H1 (cell line): Measurements from ENCODE around the gene ZDHHC1. TPM values are rescaled to one million over a fixed set of nuclear protein-coding genes. Genes with fewer than 3 reads are reported as not detected.

ENCODE experiments used
- CTCF ChIA-PET: fragments of 300-600 bp; sonication (Branson Sonifier 250); formaldehyde crosslinking; loops from one replicate; lab custom pipeline; 2021; ENCODE audit not compliant: partially characterized antibody; lab: Charles Lee
- POLR2A ChIA-PET: fragments of 300-600 bp; sonication (Branson Sonifier 250); formaldehyde crosslinking; loops from one replicate; lab custom pipeline; 2021; ENCODE audit warnings: inconsistent platforms; ENCODE audit not compliant: partially characterized antibody; lab: Charles Lee
- DNase-seq, 2 experiments: peaks; one replicate each; pipeline versions ENCODE4 v3.0.0 to v3.0.0-alpha.2; 2010 to 2022; ENCODE audit warnings: low spot score in 2 of 2, low read depth in 1 of 2, mixed read lengths in 1 of 2
- FAIRE-seq: peaks from 2 replicates; lab custom pipeline; 2011; peaks lifted over from hg19 to GRCh38; lab: Jason Lieb, UNC
- H2AFZ ChIP-seq: 2 replicates; pipeline ENCODE4 v1.8.1; 2012; ENCODE audit warnings: low read length, inconsistent platforms
- H2AK5ac ChIP-seq: 2 replicates; pipeline ENCODE4 v1.6.1; 2013; ENCODE audit warnings: low read depth, low read length
- H2BK120ac ChIP-seq: replicated peaks from 2 replicates; pipeline ENCODE3; 2013; ENCODE audit warnings: low read depth, low read length, inconsistent platforms
- H2BK12ac ChIP-seq: 2 replicates; pipeline ENCODE4 v1.6.1; 2013; ENCODE audit warnings: low read depth, low read length
- H2BK15ac ChIP-seq: 2 replicates; pipeline ENCODE4 v1.6.1; 2013; ENCODE audit warnings: low read length
- H2BK20ac ChIP-seq: 2 replicates; pipeline ENCODE4 v1.6.1; 2013; ENCODE audit warnings: low read length
- H2BK5ac ChIP-seq: 2 replicates; pipeline ENCODE4 v1.6.1; 2013; ENCODE audit warnings: low read depth, low read length
- H3K14ac ChIP-seq: 2 replicates; pipeline ENCODE4 v1.6.1; 2013; ENCODE audit warnings: inconsistent platforms; ENCODE audit not compliant: insufficient read length
- H3K18ac ChIP-seq: 2 replicates; pipeline ENCODE4 v1.6.1; 2013; ENCODE audit warnings: low read length; ENCODE audit errors: extremely low read depth
- H3K23ac ChIP-seq: 2 replicates; pipeline ENCODE4 v1.6.1; 2013; ENCODE audit warnings: inconsistent platforms; ENCODE audit not compliant: insufficient read length
- H3K23me2 ChIP-seq: 2 replicates; pipeline ENCODE4 v1.6.1; 2013; ENCODE audit warnings: low read depth, low read length
- H3K27ac ChIP-seq: 2 replicates; pipeline ENCODE4 v1.6.1; 2011; ENCODE audit warnings: low read depth, low read length, inconsistent platforms
- H3K27me3 ChIP-seq, 4 experiments: replicated peaks in 1 of 4; 1 replicate in 1 of 4; 2 replicates in 3 of 4; pipeline versions ENCODE4 v1.6.1 to v1.8.1; 2011 to 2013; ENCODE audit warnings: low read length in 3 of 4, mild to moderate bottlenecking in 3 of 4, inconsistent platforms in 2 of 4, mixed read lengths in 2 of 4, moderate library complexity in 1 of 4; ENCODE audit not compliant: control insufficient read depth in 3 of 4, insufficient read depth in 3 of 4; ENCODE audit errors: extremely low read depth in 1 of 4
- H3K36me3 ChIP-seq, 4 experiments: 2 replicates each; pipeline versions ENCODE4 v1.6.1 to v1.8.1; 2011 to 2013; ENCODE audit warnings: mild to moderate bottlenecking in 4 of 4, low read length in 3 of 4, moderate library complexity in 2 of 4, control low read depth in 1 of 4, inconsistent platforms in 1 of 4; ENCODE audit not compliant: insufficient read depth in 4 of 4, control insufficient read depth in 2 of 4
- H3K4ac ChIP-seq: replicated peaks from 2 replicates; pipeline ENCODE3; 2013; ENCODE audit warnings: low read length, low read depth, mixed read lengths, inconsistent platforms; ENCODE audit not compliant: insufficient read length
- H3K4me1 ChIP-seq, 4 experiments: replicated peaks in 1 of 4; 1 replicate in 1 of 4; 2 replicates in 3 of 4; pipeline versions ENCODE4 v1.6.1 to v1.8.1; 2011 to 2013; ENCODE audit warnings: low read length in 3 of 4, inconsistent platforms in 2 of 4, mixed read lengths in 1 of 4; ENCODE audit not compliant: insufficient read depth in 4 of 4, control insufficient read depth in 3 of 4
- H3K4me2 ChIP-seq, 2 experiments: 2 replicates each; pipeline versions ENCODE4 v1.6.1 to v1.8.1; 2011 to 2013; ENCODE audit warnings: low read depth in 2 of 2, low read length in 2 of 2, control low read depth in 1 of 2, inconsistent platforms in 1 of 2, mild to moderate bottlenecking in 1 of 2; ENCODE audit not compliant: insufficient read depth in 1 of 2
- H3K4me3 ChIP-seq, 4 experiments: fragments of 200-600, 300-600 bp in 1 of 4; sonication (generic), shearing (Covaris generic), sonication (Bioruptor Twin) in 1 of 4; 2 replicates each; pipeline versions ENCODE4 v1.5.1 to v1.8.1; 2011 to 2016; ENCODE audit warnings: low read length in 4 of 4, low read depth in 3 of 4, control low read depth in 2 of 4, inconsistent platforms in 2 of 4, mild to moderate bottlenecking in 2 of 4, mixed read lengths in 1 of 4, moderate library complexity in 1 of 4; ENCODE audit not compliant: insufficient read depth in 2 of 4; ENCODE audit errors: extremely low read depth in 1 of 4
- H3K56ac ChIP-seq: replicated peaks from 2 replicates; pipeline ENCODE3; 2013; ENCODE audit warnings: low read depth, mild to moderate bottlenecking, mixed read lengths, low read length, inconsistent platforms; ENCODE audit not compliant: insufficient read length
- H3K79me1 ChIP-seq: 2 replicates; pipeline ENCODE4 v1.6.1; 2013; ENCODE audit warnings: low read depth, low read length, control low read depth
- H3K79me2 ChIP-seq, 2 experiments: 2 replicates each; pipeline versions ENCODE4 v1.6.1 to v1.8.1; 2012 to 2013; ENCODE audit warnings: low read length in 2 of 2, mild to moderate bottlenecking in 2 of 2, inconsistent platforms in 1 of 2; ENCODE audit not compliant: insufficient read depth in 2 of 2, control insufficient read depth in 1 of 2
- H3K9ac ChIP-seq, 4 experiments: replicated peaks in 1 of 4; 1 replicate in 1 of 4; 2 replicates in 3 of 4; pipeline versions ENCODE4 v1.6.1 to v1.8.1; 2011 to 2013; ENCODE audit warnings: low read depth in 3 of 4, low read length in 3 of 4, control low read depth in 2 of 4, mild to moderate bottlenecking in 2 of 4, moderate library complexity in 2 of 4, inconsistent platforms in 1 of 4; ENCODE audit errors: extremely low read depth in 1 of 4
- H3K9me3 ChIP-seq, 2 experiments: 2 replicates each; pipeline versions ENCODE4 v1.6.1 to v1.8.1; 2012 to 2013; ENCODE audit warnings: mild to moderate bottlenecking in 2 of 2, moderate library complexity in 2 of 2, control low read depth in 1 of 2, inconsistent platforms in 1 of 2, low read depth in 1 of 2, low read length in 1 of 2, mixed read lengths in 1 of 2; ENCODE audit not compliant: insufficient read depth in 2 of 2
- H4K20me1 ChIP-seq, 2 experiments: replicated peaks in 1 of 2; 2 replicates each; pipeline versions ENCODE3 to v1.8.1; 2011 to 2013; ENCODE audit warnings: inconsistent platforms in 2 of 2, low read length in 2 of 2, mild to moderate bottlenecking in 1 of 2; ENCODE audit not compliant: insufficient read depth in 2 of 2, control insufficient read depth in 1 of 2
- H4K5ac ChIP-seq: 2 replicates; pipeline ENCODE4 v1.6.1; 2013; ENCODE audit warnings: low read length, low read depth, mixed read lengths, inconsistent platforms; ENCODE audit not compliant: insufficient read length
- H4K8ac ChIP-seq: 2 replicates; pipeline ENCODE4 v1.8.0; 2013; ENCODE audit warnings: mild to moderate bottlenecking, moderate library complexity, low read length, inconsistent platforms; ENCODE audit not compliant: insufficient read depth; ENCODE audit errors: extremely low read depth
- H4K91ac ChIP-seq: replicated peaks from 2 replicates; pipeline ENCODE3; 2013; ENCODE audit warnings: low read length, mixed read lengths, inconsistent platforms; ENCODE audit not compliant: insufficient read length
- CTBP2 ChIP-seq: IDR thresholded peaks from 2 replicates; pipeline ENCODE4 v1.7.0; 2011; ENCODE audit warnings: borderline replicate concordance, mild to moderate bottlenecking, moderate library complexity, mixed read lengths, low read length; ENCODE audit not compliant: insufficient read depth, insufficient read length
- EZH2 ChIP-seq: fragments of 200-600 bp; sonication (generic); IDR thresholded peaks from 2 replicates; pipeline ENCODE4 v1.7.1; 2012; ENCODE audit warnings: low read depth, mild to moderate bottlenecking, moderate library complexity, low read length, inconsistent platforms; ENCODE audit not compliant: severe bottlenecking
- FOSL1 ChIP-seq: IDR thresholded peaks from 2 replicates; pipeline ENCODE4 v1.6.1; 2011; ENCODE audit warnings: mild to moderate bottlenecking, low read depth, low read length, moderate library complexity; ENCODE audit not compliant: insufficient read depth
- POLR2A ChIP-seq, 2 experiments: IDR thresholded peaks; 1 replicate in 1 of 2; 2 replicates in 1 of 2; pipeline ENCODE4 v1.6.1; 2011; ENCODE audit warnings: low read depth in 2 of 2, low read length in 2 of 2, mild to moderate bottlenecking in 2 of 2; ENCODE audit errors: control extremely low read depth in 1 of 2
- POU5F1 ChIP-seq: IDR thresholded peaks from 2 replicates; pipeline ENCODE4 v1.6.1; 2011; ENCODE audit warnings: low read depth, mild to moderate bottlenecking, low read length, moderate library complexity
- WGBS, 2 experiments: shearing (Covaris generic) in 1 of 2; methylation state at CpG; one replicate each; pipeline versions ENCODE4 v1.1.6 to v1.1.7; 2013 to 2015; ENCODE audit warnings: low lambda C conversion rate in 2 of 2, mixed read lengths in 2 of 2, inconsistent platforms in 1 of 2, low coverage in 1 of 2, missing lambda C conversion rate in 1 of 2; ENCODE audit not compliant: insufficient replicate concordance in 2 of 2, insufficient coverage in 1 of 2, insufficient read length in 1 of 2; ENCODE audit errors: extremely low coverage in 1 of 2, missing lambda C conversion rate in 1 of 2; 5-methylcytosine and 5-hydroxymethylcytosine counted together
- polyA plus RNA-seq, 7 experiments: library from polyadenylated mRNA; depleted of rRNA in 3 of 7; stranded (reverse) in 5 of 7; unstranded in 2 of 7; fragments of >200 nt in 5 of 7; fragments of 200-250 nt in 2 of 7; gene quantifications; 1 replicate in 5 of 7; 2 replicates in 1 of 7; 4 replicates in 1 of 7; pipeline versions ENCODE4 v1.2.1 to v1.2.3, GENCODE V29; 2011 to 2013; ENCODE audit warnings: missing spikeins in 2 of 7, mixed read lengths in 2 of 7
- total RNA-seq: library from RNA; stranded (reverse); fragmentation: NEBNext Ultra II Directional; extraction: Animal tissue kit (Norgen Biotek cat#: 25700); gene quantifications from 2 replicates; pipeline ENCODE4 v1.2.1, GENCODE V29; 2021
- TF ChIP-seq, protein P1 (sequence below), 3 experiments: IDR thresholded peaks; 1 replicate in 2 of 3; 2 replicates in 1 of 3; pipeline versions ENCODE4 v1.5.1 to v1.6.1; 2011; ENCODE audit warnings: low read length in 3 of 3, mild to moderate bottlenecking in 3 of 3, inconsistent platforms in 2 of 3, low read depth in 1 of 3, moderate library complexity in 1 of 3; ENCODE audit not compliant: insufficient read depth in 1 of 3; ENCODE audit errors: control extremely low read depth in 1 of 3

The ZDHHC1 gene
- total and polyA plus RNA-seq, 2 of the 8 experiments (the other 6 are each of a cell fraction or from before 2014, with no cell fraction given): 3.1 to 4.9 TPM

- H3K4me3 ChIP-seq: no peak overlapping the region
- no peaks in the 10 kb centered on the region for H3K36me3 ChIP-seq
- no peaks in the 10 kb centered on the region for H3K9me3 ChIP-seq
- no peak overlapping the region for H4K8ac ChIP-seq
- no peak overlapping the region for H4K91ac ChIP-seq
- no peak for FAIRE-seq
- no peak overlapping the region for H2BK120ac ChIP-seq
- ChIA-PET POLR2A (interaction anchor here (1.1 kb wide), 1 partner anchor 17 kb away, joined by 3 read pairs; no protein-coding TSS in a partner anchor), CTCF (interaction anchor here (0.7 to 28.6 kb wide), 9 partner anchors 8 to 202 kb away, joined by 3 to 683 read pairs (median 6); partner anchors contain the start of gene HSD11B2)
- H3K27ac ChIP-seq: no peak overlapping the region
- no peak for DNase-seq
- no peak overlapping the region for H2AK5ac ChIP-seq
- H2AFZ ChIP-seq: no peak overlapping the region
- H3K56ac ChIP-seq: no peak overlapping the region
- H2BK12ac ChIP-seq: no peak overlapping the region
- peaks cover 15 to 24% of the 10 kb centered on the region in 2 experiments for H4K20me1 ChIP-seq
- H3K79me1 ChIP-seq: peaks cover 4% of the 10 kb centered on the region
- no peak overlapping the region for H3K18ac ChIP-seq
- no peak overlapping the region for H2BK5ac ChIP-seq
- no peak overlapping the region for H3K23ac ChIP-seq
- TF ChIP-seq EZH2 (no peak), POLR2A (IDR thresholded peaks at IDR 0.05; ENCODE audit: control extremely low read depth in 1 of 2, low read depth in 2 of 2, low read length in 2 of 2) (no peak), POU5F1 (no peak), FOSL1 (no peak), CTBP2 (no peak)
- TF ChIP-seq, protein P1, sequence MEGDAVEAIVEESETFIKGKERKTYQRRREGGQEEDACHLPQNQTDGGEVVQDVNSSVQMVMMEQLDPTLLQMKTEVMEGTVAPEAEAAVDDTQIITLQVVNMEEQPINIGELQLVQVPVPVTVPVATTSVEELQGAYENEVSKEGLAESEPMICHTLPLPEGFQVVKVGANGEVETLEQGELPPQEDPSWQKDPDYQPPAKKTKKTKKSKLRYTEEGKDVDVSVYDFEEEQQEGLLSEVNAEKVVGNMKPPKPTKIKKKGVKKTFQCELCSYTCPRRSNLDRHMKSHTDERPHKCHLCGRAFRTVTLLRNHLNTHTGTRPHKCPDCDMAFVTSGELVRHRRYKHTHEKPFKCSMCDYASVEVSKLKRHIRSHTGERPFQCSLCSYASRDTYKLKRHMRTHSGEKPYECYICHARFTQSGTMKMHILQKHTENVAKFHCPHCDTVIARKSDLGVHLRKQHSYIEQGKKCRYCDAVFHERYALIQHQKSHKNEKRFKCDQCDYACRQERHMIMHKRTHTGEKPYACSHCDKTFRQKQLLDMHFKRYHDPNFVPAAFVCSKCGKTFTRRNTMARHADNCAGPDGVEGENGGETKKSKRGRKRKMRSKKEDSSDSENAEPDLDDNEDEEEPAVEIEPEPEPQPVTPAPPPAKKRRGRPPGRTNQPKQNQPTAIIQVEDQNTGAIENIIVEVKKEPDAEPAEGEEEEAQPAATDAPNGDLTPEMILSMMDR (IDR thresholded peaks at IDR 0.05; ENCODE audit: control extremely low read depth in 1 of 3, insufficient read depth in 1 of 3, low read depth in 1 of 3, low read length in 3 of 3): no peak
- peaks cover 0 to 9% of the 10 kb centered on the region in 2 experiments; a peak in 1 of 4 replicates for H3K79me2 ChIP-seq
- no peak overlapping the region for H3K14ac ChIP-seq
- H3K23me2 ChIP-seq: no peaks in the 10 kb centered on the region
- H3K9ac ChIP-seq: no peak overlapping the region
- H3K4me2 ChIP-seq: no peak overlapping the region
- WGBS, 2 experiments: 92% methylated on average over 5 of the region's 5 CpGs; no CpG with 5 or more reads in 1 of the 2 experiments
- no peak overlapping the region for H2BK20ac ChIP-seq
- no peak overlapping the region for H4K5ac ChIP-seq
- peaks cover 0 to 5% (median 2%) of the 10 kb centered on the region in 4 experiments; a peak in 4 of 7 replicates for H3K4me1 ChIP-seq
- H3K4ac ChIP-seq: no peak overlapping the region
- no peak overlapping the region for H2BK15ac ChIP-seq
- H3K27me3 ChIP-seq: no peaks in the 10 kb centered on the region
Measured at GRCh38 chr16:67462279-67462655, 46.0 kb upstream of the ZDHHC1 start.
